ENCODE results near the gene C2orf76.
A peak's percentile ranks its signal among the peaks of the same experiment; 100 is the strongest.

C2orf76 gene

DNA sequence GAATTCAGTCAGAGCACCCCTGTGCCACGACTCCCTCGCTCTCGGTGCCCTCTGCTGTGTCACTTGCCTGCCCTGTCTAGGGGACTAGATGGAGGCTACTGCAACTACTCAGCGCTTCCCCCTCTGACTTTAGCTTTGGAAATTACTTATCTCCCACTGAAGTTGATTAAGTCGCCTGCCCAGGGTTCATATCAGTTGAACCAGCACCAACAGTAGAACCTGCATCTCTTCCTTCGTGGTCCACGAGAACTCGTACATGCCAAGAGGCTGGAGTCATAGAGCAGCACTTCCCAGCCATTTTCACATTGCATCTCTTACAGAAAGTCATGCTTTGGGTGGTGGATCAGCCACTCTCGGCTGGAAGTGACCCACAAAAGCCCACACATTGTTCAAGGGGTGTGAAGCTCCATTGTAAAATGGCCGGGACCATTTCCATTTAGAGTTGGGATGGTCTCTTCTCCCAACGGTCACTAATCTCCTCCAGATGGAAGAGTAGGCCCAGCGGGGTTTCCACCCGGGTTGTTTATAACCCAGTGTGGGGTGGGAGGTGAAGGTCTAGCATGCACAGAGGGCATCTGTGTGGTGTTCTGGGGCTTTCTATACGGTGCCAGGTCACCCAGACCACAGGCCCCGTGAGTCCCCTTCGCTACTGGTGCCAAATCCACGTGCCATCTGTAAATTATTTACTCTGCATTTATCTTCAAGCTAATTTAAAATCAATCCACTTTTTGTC is 105.0 kb downstream of the C2orf76 start:
- TF ChIP-seq, protein P1, sequence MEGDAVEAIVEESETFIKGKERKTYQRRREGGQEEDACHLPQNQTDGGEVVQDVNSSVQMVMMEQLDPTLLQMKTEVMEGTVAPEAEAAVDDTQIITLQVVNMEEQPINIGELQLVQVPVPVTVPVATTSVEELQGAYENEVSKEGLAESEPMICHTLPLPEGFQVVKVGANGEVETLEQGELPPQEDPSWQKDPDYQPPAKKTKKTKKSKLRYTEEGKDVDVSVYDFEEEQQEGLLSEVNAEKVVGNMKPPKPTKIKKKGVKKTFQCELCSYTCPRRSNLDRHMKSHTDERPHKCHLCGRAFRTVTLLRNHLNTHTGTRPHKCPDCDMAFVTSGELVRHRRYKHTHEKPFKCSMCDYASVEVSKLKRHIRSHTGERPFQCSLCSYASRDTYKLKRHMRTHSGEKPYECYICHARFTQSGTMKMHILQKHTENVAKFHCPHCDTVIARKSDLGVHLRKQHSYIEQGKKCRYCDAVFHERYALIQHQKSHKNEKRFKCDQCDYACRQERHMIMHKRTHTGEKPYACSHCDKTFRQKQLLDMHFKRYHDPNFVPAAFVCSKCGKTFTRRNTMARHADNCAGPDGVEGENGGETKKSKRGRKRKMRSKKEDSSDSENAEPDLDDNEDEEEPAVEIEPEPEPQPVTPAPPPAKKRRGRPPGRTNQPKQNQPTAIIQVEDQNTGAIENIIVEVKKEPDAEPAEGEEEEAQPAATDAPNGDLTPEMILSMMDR (IDR thresholded peaks at IDR 0.05; ENCODE audit: low read depth, low read length), result no peak
- no peak for DNase-seq (ENCODE audit: extremely low read depth, low read depth)

DNA sequence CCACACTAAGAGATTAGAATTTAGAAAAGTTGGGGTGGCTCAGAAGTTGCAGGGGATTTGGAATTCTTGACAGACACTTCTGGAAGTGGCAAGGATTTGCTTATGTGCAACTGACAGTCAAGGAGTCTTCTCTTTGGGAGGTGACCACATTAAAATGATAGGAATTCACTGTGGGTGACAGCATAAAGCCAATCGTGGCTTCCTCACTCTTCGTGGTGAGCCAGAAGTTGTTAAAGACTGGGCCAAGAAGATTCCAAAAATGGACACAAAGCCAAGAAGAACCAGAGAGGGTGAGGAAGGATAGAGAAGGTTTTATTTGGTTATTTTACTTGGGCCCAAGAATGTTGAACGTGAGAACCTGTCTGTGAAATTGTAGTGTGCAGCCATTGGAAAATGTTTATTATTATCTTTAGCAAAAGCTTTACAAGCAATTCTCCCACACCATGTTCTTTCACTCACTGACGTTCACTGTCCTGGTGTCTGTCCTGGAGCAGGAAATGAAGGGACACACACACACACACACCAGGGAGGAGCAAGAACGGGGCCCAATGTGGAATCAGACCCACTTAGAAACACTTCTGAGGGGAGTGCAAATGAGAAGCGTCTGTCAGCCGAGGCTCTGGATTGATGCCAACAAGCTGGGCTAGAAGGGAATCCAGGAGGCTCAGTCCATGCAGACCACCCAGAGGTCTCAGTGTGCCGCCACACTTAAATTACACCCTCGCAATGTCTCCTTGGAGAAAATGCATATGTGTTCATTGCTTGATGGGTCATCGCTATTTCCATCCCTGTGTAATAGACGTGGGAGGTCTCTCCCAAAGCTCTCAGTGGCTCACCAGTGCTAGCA is 105.8 kb downstream of the C2orf76 start:
- DNase-seq (ENCODE audit: extremely low read depth, low read depth), result no peak
- TF ChIP-seq, protein P1 (IDR thresholded peaks at IDR 0.05; ENCODE audit: low read depth, low read length), result no peak

DNA sequence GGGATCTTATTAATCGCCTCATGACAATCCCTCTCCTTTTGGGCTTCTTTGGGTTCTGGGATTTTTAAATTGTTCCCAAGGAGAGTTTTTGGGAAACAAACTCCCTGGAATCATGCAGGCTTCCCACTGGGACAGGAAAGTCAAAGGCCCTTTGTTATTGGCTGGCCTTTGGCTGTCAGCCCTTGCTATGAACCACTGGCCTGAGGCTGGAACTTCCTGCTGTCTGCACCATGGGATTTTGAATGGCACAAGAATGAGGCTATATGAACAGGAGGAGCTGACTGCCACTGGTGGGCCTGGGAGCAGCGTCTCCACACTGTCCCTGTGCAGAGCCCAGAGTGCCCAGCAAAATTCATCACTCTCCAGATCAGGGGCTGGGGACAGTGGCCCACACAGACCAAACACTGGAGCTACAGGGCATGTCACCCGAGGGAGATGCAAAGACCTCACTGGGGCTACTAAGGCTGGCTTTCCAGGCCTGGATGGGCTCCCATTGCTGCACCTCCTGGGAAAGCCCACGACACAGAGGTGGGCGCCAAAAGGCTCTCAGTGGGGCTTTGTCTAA is 107.3 kb downstream of the C2orf76 start:
- no peak for DNase-seq (ENCODE audit: extremely low read depth, low read depth)
- TF ChIP-seq, protein P1 (IDR thresholded peaks at IDR 0.05; ENCODE audit: low read depth, low read length), result no peak

DNA sequence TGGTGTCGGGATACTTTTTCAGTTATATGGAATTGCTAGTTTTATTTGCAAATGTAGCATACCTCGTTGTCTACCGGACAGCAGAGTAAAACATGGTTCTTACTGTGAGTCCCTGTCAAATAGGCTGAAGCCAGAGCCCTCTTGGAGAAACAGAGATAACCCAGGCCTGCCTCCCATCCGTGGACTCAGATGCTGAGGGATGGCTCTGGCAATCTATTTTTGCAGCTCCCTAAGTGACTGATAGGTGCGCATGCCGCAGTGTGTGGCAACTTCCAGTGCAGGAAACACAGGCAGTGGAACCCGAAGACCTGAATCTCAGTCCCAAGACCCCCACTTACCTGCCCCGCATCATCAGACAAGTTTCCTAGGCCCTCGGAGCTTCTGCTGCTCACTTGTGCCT is 109.4 kb downstream of the C2orf76 start:
- TF ChIP-seq, protein P1 (IDR thresholded peaks at IDR 0.05; ENCODE audit: low read depth, low read length), result no peak
- no peak for DNase-seq (ENCODE audit: extremely low read depth, low read depth)

DNA sequence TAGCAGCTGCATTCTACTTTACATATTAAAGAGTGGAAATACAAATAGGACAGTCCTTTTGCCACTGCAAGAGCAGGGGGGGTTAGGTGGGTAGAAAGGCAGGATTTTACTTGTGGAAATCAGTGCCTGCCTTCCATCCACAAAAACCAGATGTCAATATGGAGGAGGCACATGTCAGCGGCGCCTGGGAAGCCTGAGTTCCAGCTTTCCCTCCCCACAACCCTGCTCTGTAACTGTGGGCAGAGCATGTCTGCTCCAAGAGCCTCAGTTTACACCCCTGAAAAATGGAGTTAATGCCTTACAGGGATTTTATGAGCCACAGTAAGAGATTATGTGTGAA is 110.1 kb downstream of the C2orf76 start:
- TF ChIP-seq, protein P1 (IDR thresholded peaks at IDR 0.05; ENCODE audit: low read depth, low read length), result no peak
- DNase-seq (ENCODE audit: extremely low read depth, low read depth), result no peak

DNA sequence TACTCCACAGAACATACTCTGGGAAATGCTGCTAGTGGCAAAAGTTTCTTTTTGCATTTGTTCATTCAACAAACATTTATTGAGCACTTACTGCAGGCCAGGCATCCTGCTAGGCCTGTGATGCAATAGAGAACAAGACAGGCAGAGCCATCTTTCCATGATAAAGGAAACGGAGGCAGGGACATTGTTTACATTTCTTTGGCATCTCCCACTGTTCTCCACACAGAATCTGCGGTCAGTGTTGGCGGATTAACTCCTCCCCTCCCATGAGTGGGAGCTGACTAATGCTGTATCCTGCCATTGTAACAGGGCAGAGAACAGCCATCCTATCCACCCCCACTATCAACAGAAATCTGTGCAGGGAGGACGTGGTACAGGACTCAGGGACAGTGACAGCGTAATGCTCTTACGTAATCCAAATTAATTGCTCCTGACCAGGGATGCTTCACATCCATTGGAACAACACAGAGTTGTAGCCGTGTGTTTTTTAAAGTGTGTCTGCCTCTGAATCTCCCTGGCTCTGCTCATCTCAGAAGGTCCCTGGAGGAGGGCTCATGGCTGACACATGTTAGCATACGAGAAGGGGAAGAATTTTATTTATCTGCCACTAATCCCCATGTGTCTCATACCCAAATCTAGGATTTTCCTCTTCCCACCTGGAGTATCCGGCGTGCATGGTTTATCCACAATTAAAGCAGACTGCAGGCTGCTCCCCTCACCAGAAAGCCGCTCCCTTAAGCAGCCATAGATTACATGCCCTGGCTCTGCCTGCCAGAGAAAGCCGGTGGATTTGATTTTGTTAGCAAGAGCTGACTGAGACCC is 110.7 kb downstream of the C2orf76 start:
- peak; percentile 78 for DNase-seq (ENCODE audit: extremely low read depth, low read depth)
- TF ChIP-seq, protein P1 (IDR thresholded peaks at IDR 0.05; ENCODE audit: low read depth, low read length), result no peak

Data from AG09319 (cell line).